GM23248 (cell line): ENCODE data around the gene STPG1.

Experiments used
- EZH2 ChIP-seq: fragments of 200-600 bp; sonication (generic); IDR thresholded peaks from 2 replicates; pipeline ENCODE4 v1.6.1; 2018; ENCODE audit warnings: antibody characterized with exemption, mild to moderate bottlenecking; ENCODE audit not compliant: insufficient read depth, poor library complexity, severe bottlenecking
- EZH2phosphoT487 ChIP-seq: fragments of 200-600 bp; sonication (generic); IDR thresholded peaks from 2 replicates; pipeline ENCODE4 v1.6.1; 2018; ENCODE audit warnings: antibody characterized with exemption, moderate library complexity, mild to moderate bottlenecking, low read depth; ENCODE audit not compliant: insufficient read depth

DNA sequence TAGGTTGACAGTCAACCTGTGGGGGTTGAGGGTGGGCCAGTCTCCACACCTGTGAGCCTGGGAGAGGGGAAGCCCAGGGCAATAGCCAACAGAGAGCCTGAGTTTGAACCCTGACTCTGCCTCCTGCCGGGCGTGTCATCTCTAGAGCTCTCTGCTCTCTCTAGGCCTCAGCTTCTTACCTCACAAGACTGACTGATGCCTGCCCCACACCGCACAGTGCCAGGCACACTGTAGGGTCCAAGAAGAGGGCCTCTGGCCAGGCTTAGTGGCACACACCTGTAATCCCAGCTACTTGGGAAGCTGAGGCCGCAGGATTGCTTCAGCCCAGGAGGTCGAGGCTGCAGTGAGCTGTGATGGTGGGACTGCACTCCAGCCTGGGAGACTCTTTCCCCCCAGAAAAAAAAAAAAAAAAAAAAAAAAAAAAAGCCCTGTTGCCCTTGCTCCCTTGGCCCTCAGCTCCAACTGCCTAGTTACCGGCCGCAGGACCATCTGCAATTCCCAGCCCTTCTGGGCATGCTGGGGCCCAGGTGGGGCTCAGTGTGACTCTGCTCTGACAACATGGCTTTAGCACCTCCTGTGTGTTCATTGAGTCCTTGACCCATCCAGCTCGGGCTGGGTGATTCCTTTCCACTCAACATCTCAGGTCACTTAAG lies 69.4 kb downstream of the STPG1 start:
- no peak for TF ChIP-seq EZH2
- no peak for TF ChIP-seq EZH2phosphoT487
